SKM-1 treated with dmso at 0.1 percent for 144 hours (cell line): Measurements from ENCODE around the gene SWAP70.
A peak's percentile ranks its signal among the peaks of the same experiment; 100 is the strongest.
"Not testable (repeated sequence)": the region's sequence is repeated elsewhere in the genome, so short reads cannot be mapped to it uniquely, and the experiment has no call there.

Experiments
- DNase-seq: peaks from one replicate; lab custom pipeline; 2025; ENCODE audit not compliant: unreplicated experiment; lab: John Stamatoyannopoulos, UW

SWAP70 gene

GRCh38 chr11:9663699-9664275 is at the start of gene SWAP70:
TSS of gene SWAP70 (plus strand) at chr11:9664077. CDS start at chr11:9664180, 103 bp downstream.
- peak; percentile 65 for DNase-seq

DNA sequence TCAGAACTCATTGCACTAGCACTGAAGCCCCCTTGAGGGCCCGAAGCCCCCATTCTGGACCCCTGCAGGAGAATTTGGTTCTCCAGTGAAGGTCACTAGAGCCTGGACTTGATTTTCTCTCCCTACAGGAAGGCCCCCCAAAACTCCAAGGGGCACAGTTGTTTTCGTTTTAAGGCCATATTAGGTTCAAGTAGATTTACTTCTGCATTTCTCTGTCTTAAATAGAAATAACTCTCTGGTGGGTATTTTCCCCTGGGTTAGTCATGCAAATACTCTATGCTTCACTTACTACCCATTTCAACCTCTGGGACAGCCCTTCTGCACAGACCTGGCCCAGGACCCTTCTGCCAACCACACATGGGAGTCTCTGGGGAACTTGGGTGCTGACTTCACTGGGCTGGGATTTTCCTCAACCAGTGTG is 48.8 kb upstream of the SWAP70 start:
- peak; percentile 54 for DNase-seq

DNA sequence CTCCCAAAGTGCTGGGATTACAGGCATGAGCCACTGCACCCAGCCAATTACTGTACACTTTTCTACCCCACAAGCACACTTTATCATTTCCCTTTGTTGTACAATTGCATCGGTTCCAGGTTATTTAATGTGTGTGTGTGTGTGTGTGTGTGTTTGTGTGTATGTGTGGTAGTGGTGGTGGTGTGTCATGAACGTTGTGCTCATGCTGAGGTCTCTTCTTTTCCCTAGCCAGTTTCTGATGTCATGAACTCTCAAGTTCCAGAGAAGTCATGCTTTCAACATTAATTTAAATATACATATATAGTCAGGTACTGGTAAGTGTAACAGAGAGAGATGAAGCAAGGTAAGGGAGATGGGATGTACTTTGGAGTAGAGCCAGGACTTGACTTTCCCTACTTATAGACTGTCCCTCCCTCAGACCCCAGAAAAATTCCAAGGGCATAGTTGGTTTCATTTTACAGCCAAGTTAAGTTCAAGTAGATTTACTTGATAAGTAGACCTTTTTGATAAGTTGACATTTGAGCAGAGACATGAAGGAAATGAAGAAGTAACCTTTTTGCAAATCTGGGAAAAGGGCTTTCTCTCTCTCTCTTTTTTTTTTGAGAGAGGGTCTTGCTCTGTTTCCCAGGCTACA is 47.7 kb upstream of the SWAP70 start:
- no peak for DNase-seq

- DNase-seq, result no peak
These were observed 47.0 kb upstream of the SWAP70 start for GRCh38 chr11:9616858-9617257.

- DNase-seq, result no peak
These were observed 45.9 kb upstream of the SWAP70 start for GRCh38 chr11:9617940-9618339.

DNA sequence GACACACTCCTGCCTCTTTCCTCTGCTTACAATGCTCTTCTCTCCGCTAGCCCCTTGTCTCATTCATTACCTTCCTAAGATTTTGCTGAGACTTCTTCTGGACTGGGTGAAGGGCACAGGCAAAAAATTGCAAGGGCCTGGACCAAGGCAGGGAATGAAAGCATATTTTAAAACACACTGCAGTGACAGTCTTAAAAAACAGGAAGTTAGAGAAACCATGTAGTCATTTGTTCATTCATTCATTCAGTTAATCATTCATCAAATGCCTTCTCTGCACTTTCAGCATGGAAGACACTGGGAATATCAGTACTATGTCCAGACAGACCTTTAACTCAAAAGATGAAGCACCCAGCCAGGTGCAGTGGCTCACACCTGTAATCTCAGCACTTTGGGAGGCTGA is 44.9 kb upstream of the SWAP70 start:
- DNase-seq, result no peak

DNA sequence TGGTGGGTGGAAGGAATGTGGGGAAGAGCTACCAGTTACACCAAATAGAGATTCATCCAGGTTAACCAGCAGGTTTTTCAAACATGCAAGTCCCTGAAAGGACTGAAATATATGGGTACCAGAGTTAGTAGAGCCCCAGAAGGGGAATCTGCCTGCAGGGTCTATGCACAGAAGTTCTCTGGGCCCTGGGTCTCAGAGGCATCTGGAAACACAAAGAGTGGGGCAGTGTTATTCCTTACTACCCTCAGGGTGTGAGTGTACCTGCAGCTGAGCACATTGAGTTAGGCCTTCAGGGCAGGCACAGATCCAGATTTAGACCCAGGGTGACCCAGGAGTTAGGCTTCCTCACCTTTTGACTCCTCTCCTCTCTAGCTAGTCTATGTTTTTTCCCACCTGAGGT is 43.9 kb upstream of the SWAP70 start:
- DNase-seq, result no peak

DNA sequence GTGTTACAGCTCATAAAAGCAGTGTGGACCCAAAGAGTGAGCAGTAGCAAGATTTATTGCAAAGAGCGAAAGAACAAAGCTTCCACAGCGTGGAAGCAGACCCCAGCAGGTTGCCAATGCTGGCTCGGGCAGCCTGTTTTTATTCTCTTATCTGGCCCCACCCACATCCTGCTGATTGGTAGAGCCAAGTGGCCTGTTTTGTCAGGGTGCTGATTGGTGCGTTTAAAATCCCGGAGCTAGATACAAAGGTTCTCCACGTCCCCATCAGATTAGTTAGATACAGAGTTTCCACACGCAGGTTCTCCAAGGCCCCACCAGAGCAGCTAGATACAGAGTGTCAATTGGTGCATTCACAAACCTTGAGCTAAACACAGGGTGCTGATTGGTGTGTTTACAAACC is 41.5 kb upstream of the SWAP70 start:
- not testable (repeated sequence) for DNase-seq

DNA sequence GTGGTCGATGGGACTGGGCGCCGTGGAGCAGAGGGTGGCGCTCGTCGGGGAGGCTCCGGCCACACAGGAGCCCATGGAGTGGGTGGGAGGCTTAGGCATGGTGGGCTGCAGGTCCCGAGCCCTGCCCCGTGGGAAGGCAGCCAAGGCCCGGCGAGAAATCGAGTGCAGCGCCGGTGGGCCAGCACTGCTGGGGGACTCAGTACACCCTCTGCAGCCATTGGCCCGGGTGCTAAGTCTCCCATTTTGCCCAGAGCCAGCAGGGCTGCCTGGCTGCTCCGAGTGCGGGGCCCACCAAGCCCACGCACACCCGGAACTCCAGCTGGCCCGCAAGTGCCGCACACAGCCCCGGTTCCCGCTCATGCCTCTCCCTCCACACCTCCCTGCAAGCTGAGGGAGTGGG is 40.8 kb upstream of the SWAP70 start:
- DNase-seq, result not testable (repeated sequence)

DNA sequence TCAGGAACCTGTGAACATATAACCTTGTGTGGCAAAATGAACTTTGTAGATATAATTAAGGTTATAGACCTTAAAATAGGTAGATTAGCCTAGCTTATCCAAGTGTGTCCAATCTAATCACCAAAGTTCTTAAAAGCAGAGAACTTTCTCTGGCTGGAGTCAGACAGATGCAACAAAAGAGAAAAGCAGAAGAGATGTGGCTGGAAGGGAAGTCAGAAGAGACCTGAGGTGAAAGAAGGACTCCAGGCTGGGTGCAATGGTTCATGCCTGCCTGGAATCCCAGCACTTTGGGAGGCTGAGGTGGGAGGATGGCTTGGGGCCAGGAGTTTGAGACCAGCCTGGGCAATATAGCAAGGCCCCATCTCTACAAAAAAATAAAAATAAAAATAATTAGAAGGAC is 39.4 kb upstream of the SWAP70 start:
- DNase-seq, result no peak

DNA sequence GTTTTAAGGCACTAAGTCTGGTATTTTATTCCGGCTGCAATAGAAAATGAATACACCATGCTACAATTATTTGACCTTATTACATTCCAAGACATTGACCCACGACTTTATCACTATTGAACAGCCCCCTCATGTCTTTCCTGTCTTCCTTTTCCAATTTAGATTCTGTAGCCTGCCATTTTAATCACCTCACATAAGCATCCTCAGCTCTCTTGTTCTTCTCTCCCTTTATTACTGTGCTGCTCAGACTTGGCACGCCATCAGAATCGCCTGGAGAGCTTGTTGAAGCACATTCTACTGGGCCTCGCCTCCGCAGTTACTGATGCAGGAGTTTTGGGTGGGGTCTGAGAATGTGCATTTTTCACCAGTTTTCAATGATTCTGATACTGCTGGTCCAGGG is 38.7 kb upstream of the SWAP70 start:
- DNase-seq, result no peak

DNA sequence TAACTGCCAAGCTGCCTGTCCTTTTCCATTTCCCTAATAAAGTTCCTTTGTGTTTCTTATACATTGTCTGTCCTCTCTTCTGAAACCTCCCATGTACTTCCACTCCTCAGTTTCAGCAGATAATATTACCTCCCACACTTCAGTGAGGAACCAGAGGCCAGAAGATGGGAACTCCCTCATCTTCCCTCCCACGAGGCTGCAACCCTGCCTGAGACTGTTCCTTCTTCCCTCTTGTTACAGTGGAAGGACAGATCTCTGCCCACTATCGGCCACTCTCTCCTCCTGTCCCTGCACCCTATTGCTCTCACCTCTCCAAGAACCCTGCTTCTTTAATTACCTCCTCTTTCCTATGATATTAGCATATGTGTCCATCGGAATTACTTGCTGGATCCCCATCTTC is 38.1 kb upstream of the SWAP70 start:
- no peak for DNase-seq

GRCh38 chr11:9626496-9627394 is 37.1 kb upstream of the SWAP70 start:
- DNase-seq, result no peak

- no peak for DNase-seq
These were observed 34.8 kb upstream of the SWAP70 start for GRCh38 chr11:9629064-9629463.

GRCh38 chr11:9633679-9634078 is 30.2 kb upstream of the SWAP70 start:
- DNase-seq, result peak; percentile 76

DNA sequence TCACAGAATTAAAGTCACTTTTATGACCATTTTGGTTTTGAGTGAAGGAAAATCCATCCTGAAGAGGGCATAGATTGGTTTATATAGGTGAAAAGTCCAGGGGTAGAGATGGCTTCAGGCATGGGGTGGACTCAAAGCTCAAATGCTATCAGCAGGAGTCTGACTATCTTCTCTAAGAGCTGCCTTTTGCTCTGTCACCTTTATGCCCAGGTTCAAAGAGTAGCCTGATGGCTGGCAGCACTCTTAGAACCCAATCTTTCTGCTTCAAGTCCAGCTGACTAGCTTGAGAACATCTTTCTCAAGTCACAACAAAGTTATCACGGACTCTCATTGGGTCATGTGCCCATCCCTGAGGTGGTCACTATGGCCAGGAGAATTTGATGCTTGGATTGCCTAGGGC is 27.2 kb upstream of the SWAP70 start:
- no peak for DNase-seq

DNA sequence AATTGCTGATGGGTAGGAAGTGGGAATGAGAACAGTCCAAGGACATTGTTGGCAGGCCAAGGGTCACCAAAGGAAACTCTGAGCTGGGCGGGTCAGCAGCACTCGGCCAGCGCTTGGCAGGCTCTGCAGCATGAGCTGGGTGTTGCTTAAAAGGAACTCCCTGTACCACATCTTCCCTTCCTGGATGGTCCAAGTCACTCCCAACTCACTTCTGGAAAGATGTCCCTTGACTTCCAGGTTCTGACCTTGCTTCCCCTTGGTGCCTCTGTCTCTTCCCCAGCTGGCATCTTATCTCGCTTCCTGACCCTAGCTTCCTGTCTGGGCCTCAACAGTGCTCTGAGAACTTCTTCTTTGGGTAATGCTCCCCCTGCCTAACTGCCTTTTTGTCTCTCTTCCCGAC is 24.8 kb upstream of the SWAP70 start:
- DNase-seq, result peak; percentile 20

DNA sequence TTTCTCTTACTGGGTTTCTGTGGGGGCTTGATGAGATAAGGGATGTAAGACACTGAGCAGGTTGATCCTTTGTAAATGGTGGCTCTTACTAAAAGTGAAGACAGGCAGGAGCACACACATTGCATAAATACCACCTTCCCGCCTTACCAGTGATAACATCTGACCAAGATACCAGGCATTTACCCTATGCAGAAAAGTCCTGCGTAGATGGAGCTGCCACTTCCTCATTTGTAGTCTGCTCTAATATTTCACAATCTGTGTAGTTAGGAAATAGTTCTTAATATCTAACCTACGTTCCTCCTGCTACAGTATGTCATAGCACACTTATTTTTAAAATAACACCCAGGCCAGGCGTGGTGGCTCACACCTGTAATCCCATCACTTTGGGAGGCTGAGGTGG is 23.9 kb upstream of the SWAP70 start:
- DNase-seq, result peak; percentile 98

- no peak for DNase-seq
These were observed 21.0 kb upstream of the SWAP70 start for GRCh38 chr11:9642894-9643293.

- no peak for DNase-seq
These were observed 20.1 kb upstream of the SWAP70 start for GRCh38 chr11:9643751-9644150.

DNA sequence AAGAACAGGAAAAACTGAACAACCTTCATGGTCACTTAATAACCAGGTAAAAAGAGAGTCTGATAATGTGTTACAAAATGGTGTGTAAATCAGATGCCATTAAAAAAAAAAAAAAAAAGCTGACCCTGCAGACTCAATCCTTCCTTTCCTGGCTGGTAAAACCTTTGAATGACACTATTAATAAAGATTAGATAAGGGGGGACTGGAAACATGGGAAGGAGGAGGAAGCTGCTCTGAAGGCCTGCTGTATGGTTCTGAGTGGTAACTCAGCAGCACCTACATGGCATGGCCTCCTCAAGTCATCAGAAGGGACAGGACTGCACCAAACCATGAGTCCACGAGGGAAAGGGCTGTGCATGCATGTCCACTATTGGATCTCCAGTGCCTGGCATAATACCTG is 18.0 kb upstream of the SWAP70 start:
- DNase-seq, result no peak

GRCh38 chr11:9646324-9646723 is 17.6 kb upstream of the SWAP70 start:
- DNase-seq, result no peak
